ENCODE data around the gene PCDH9.
"Not testable (repeated sequence)": the region's sequence is repeated elsewhere in the genome, so short reads cannot be mapped to it uniquely, and the experiment has no call there.

Gene PCDH9

GRCh38 chr13:67122251-67122650 is 107.9 kb downstream of the PCDH9 start:
- DNase-seq = no peak

- no peak for DNase-seq
Measured at GRCh38 chr13:67120872-67121531, 109.1 kb downstream of the PCDH9 start.

GRCh38 chr13:67119481-67119894 is 110.6 kb downstream of the PCDH9 start:
- no peak for DNase-seq

GRCh38 chr13:67118277-67118676 is 111.9 kb downstream of the PCDH9 start:
- DNase-seq = no peak

- DNase-seq = no peak
Measured at GRCh38 chr13:67117010-67117550, 113.1 kb downstream of the PCDH9 start.

GRCh38 chr13:67107979-67108378 is 122.2 kb downstream of the PCDH9 start:
- DNase-seq = no peak

GRCh38 chr13:67106502-67107057 is 123.6 kb downstream of the PCDH9 start:
- no peak for DNase-seq

GRCh38 chr13:67101730-67102467 is 128.2 kb downstream of the PCDH9 start:
- no peak for DNase-seq

GRCh38 chr13:67100730-67101129 is 129.4 kb downstream of the PCDH9 start:
- DNase-seq = no peak

- no peak for DNase-seq
Measured at GRCh38 chr13:67099494-67099893, 130.6 kb downstream of the PCDH9 start.

GRCh38 chr13:67097892-67098452 is 132.2 kb downstream of the PCDH9 start:
- no peak for DNase-seq

- DNase-seq = not testable (repeated sequence)
Measured at GRCh38 chr13:67096893-67097292, 133.2 kb downstream of the PCDH9 start.

- no peak for DNase-seq
Measured at GRCh38 chr13:67096418-67096817, 133.7 kb downstream of the PCDH9 start.

- DNase-seq = no peak
Measured at GRCh38 chr13:67095621-67096020, 134.5 kb downstream of the PCDH9 start.

- no peak for DNase-seq
Measured at GRCh38 chr13:67094952-67095351, 135.2 kb downstream of the PCDH9 start.

- no peak for DNase-seq
Measured at GRCh38 chr13:67094078-67094477, 136.1 kb downstream of the PCDH9 start.

GRCh38 chr13:67091603-67092002 is 138.5 kb downstream of the PCDH9 start:
- no peak for DNase-seq

GRCh38 chr13:67090856-67091255 is 139.3 kb downstream of the PCDH9 start:
- DNase-seq = no peak

- no peak for DNase-seq
Measured at GRCh38 chr13:67087527-67087926, 142.6 kb downstream of the PCDH9 start.

- no peak for DNase-seq
Measured at GRCh38 chr13:67086260-67086659, 143.9 kb downstream of the PCDH9 start.

GRCh38 chr13:67084066-67084465 is 146.1 kb downstream of the PCDH9 start:
- DNase-seq = no peak

- DNase-seq = no peak
Measured at GRCh38 chr13:67083519-67083918, 146.6 kb downstream of the PCDH9 start.

- DNase-seq = no peak
Measured at GRCh38 chr13:67080351-67080750, 149.8 kb downstream of the PCDH9 start.

GRCh38 chr13:67078062-67078461 is 152.1 kb downstream of the PCDH9 start:
- no peak for DNase-seq
